Epithelial cell of esophagus (primary cell): ENCODE measurements around the gene GDPD5.

Experiments
- DNase-seq: peaks from one replicate; pipeline ENCODE4 v3.0.0; 2010; ENCODE audit warnings: low read depth
- H3K4me3 ChIP-seq: 2 replicates; pipeline ENCODE4 v1.5.1; 2011; ENCODE audit warnings: mild to moderate bottlenecking, low read length, control low read depth
- TF ChIP-seq, protein P1 (sequence below): IDR thresholded peaks from 2 replicates; pipeline ENCODE4 v1.5.1; 2011; ENCODE audit warnings: low read depth, mild to moderate bottlenecking, low read length, control low read depth, inconsistent platforms; ENCODE audit not compliant: insufficient read depth; ENCODE audit errors: missing control alignments

Gene GDPD5

DNA sequence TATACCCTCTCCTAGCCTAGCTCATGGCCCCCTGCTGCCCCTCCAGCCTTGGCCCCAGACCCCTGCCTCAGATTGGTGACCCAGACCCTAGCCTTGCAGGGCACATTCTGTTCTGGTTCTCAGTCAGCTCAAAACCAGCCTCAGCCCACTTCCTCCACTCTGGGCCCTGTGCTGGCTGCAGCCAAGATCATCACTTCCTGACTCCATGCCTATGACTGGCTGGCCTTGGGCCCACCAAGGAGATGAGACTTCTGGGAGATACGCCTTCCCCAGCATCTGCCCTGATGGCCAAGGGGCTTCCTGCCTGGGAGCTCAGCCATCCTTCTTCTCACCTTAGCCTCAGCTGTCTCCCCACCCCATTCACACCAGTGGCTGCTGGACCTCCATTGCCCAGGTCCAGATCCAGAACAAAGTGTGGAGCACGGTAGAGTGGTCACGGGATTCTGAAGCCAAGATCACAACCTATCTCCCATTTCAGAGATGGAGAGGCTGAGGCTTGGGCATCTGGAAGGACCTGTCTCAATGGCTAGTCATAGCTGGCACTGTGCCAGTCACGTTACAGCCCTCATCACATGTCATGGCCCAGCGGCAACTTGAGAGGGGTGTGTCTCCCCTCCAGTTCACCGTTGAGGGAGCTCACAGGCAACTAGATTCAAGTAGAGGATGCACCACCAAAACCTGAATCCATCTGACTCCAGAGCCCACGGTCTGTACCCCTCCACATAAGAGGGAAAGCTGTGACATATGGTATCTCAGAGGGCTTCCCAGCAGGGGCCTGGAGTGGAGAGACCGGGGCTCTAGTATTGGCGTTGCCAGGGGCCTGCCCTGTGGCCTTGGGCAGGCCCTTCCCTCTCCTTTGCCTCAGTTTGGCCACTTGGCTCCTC is 49.7 kb downstream of the GDPD5 start:
- H3K4me3 ChIP-seq, result no peak overlapping the region
- peak; percentile 72 for DNase-seq
- TF ChIP-seq, protein P1, sequence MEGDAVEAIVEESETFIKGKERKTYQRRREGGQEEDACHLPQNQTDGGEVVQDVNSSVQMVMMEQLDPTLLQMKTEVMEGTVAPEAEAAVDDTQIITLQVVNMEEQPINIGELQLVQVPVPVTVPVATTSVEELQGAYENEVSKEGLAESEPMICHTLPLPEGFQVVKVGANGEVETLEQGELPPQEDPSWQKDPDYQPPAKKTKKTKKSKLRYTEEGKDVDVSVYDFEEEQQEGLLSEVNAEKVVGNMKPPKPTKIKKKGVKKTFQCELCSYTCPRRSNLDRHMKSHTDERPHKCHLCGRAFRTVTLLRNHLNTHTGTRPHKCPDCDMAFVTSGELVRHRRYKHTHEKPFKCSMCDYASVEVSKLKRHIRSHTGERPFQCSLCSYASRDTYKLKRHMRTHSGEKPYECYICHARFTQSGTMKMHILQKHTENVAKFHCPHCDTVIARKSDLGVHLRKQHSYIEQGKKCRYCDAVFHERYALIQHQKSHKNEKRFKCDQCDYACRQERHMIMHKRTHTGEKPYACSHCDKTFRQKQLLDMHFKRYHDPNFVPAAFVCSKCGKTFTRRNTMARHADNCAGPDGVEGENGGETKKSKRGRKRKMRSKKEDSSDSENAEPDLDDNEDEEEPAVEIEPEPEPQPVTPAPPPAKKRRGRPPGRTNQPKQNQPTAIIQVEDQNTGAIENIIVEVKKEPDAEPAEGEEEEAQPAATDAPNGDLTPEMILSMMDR, result no peak

DNA sequence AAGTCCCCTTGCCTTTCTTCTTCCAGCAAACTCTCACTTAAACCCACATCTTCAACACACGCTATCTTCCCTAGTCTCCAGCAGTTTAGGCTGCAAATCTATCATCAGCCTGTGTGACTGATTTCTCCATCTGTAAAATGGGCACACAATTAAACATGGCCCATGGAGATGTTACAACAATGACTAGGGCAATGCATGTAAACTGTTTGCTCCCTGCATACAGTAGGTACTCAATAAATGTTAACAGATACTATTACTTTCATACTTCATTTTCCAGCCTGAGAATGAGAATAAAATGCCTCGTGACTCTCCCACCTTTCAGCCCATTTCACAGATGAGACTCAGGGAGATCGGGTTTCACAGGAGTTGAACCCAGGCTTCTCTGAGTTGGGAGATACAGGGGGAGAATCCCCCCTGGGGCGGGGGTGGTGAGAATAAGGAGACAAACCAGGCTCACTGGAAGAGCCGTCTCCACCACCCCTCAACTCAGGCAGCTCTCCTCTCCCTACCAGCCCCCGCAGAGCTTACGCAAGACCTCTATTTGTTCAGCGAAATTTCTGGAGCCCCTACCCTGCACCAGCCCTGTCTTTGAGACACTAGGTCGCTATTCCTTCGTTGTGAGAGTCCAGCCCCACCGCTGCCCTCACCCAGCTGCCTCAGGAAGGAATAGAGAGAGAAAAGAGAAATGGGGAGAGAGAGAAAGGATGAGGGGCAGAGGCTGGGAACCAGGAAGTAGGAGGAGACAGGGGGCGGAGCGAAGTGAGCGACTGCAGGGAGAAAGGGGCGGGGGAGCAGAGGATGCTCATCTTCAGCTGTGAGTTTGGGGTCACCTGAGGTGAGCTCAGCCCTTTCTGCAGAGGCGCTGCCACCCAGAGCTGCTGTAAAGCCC is 50.6 kb downstream of the GDPD5 start:
- TF ChIP-seq, protein P1, result no peak
- H3K4me3 ChIP-seq, result no peak overlapping the region
- DNase-seq, result no peak

DNA sequence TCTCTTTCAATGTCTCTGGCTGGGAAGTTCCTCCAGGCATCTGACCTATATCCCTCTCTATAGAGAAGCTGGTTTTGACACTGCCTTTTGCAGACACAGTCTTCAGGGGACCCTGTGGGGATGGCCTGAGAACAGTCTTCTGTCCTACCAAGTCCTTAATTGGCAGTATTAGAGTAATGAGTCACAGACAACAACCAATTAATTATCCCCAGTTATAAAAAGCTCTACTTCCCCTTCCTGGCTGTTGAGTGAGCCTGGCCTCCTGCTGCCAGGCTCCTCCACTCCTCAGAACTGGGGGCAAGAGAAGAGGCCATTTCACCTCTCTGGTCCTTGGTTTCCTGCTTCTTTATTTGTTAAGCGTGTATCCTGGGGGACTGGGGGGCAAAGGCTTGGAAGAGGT is 51.5 kb downstream of the GDPD5 start:
- no peak for DNase-seq
- H3K4me3 ChIP-seq, result no peak overlapping the region
- TF ChIP-seq, protein P1, result no peak

DNA sequence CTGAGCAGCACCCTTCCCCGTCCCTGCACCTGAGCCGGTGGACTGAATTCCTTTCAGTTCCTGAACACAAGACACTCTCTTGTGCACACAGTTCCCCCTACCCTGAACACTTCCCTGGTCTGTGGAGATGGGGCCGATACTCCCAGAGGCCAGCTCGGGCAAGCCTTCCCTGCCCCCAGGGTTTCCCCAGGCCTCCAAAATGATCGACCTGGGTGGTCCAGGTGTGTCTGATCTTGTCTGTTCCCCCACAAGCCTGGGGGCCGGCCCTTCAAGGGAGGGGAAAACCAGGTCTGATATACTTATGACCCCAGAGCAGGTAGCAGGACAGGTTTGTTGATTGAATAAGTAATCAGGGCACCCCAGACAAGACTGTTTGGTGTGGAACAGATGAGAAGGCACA is 52.1 kb downstream of the GDPD5 start:
- no peak for DNase-seq
- H3K4me3 ChIP-seq, result no peak overlapping the region
- TF ChIP-seq, protein P1, result no peak

DNA sequence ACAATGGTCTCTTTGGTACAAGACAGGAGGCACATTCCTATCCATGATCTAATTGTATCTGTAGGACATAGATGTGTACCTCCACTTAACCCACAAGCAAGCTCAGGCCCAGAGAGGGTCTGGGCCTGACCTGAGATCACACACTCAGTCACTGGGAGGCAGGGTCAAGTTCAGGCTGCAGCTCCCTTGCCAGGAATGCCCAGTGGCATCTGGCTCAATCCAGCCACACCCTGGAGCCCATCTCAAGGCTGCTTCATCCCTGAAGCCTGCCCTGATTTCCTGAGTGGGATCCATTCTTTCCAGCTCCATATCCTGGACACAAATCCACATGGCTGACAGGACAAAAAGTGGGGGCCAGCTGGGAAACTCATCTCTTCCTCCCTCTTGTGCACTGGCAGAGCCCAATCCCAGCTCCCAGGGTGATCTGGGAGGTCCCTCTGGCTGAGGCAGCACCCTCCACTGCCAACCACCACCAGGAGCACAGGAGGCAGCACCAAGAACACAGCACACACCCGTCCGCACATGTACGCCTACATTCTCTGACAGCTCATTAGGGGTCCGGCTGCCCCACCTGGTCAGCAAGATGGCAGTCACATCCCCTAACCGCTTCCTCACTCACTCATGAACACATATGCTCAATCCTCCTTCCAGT is 53.5 kb downstream of the GDPD5 start:
- H3K4me3 ChIP-seq, result no peak overlapping the region
- no peak for DNase-seq
- TF ChIP-seq, protein P1, result no peak

DNA sequence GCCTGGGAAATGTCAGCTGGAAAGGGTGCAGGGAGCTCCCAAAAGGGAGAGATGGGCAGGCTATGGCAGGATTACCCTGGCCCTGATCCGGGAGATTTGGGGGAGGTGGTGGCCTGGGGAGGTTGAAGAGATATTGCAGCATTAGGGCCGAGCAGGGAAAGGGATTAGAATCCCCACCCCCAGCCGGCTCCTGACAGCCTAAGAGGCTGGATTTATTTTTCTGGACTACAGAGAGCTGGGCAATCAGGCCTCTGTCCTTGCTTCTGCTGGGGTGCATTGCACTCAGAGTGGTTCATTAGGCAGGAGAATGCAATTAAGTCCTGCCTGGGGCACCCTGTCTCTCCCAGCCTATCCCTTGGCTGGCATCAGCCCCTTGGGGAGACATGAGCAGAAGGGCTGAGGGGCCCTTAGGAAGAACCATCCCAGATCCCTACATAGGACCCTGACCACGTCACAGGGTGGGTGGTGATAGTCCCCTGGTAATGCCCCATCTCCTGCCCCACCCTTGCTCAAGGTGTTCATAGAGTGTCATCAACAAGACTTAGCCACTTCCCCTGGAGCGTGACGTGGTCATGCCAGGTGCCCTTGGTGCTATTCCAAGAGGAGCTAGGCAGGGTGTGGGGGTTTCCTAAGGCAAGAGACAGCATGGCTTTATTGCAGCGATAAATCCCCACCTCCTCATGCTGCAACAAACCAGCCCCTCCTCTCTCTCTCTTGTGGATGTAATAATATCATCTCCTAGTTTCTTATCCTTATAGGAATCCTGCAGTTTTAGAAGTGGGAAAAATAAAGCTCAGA is 54.4 kb downstream of the GDPD5 start:
- no peak overlapping the region for H3K4me3 ChIP-seq
- DNase-seq, result no peak
- TF ChIP-seq, protein P1, result no peak
